GM06990 (cell line): ENCODE data around the gene ETS1.

Source experiments
- DNase-seq: peaks from one replicate; pipeline ENCODE4 v3.0.0-alpha.2; 2011; ENCODE audit not compliant: insufficient read length; ENCODE audit errors: extremely low read depth
- H3K27me3 ChIP-seq: replicated peaks from 2 replicates; pipeline ENCODE4 v1.6.0; 2011; ENCODE audit warnings: low read length; ENCODE audit not compliant: control insufficient read depth, insufficient read depth
- H3K36me3 ChIP-seq: 2 replicates; pipeline ENCODE4 v1.5.1; 2011; ENCODE audit warnings: low read length; ENCODE audit not compliant: control insufficient read depth, insufficient read depth
- H3K4me3 ChIP-seq: replicated peaks from 2 replicates; pipeline ENCODE4 v1.5.1; 2011; ENCODE audit warnings: low read depth, mild to moderate bottlenecking, control low read depth, low read length
- CTCF ChIP-seq: IDR thresholded peaks from 2 replicates; pipeline ENCODE4 v1.5.1; 2011; ENCODE audit warnings: low read length, control low read depth, mild to moderate bottlenecking, inconsistent platforms; ENCODE audit not compliant: insufficient read depth, poor library complexity, severe bottlenecking

Gene ETS1

DNA sequence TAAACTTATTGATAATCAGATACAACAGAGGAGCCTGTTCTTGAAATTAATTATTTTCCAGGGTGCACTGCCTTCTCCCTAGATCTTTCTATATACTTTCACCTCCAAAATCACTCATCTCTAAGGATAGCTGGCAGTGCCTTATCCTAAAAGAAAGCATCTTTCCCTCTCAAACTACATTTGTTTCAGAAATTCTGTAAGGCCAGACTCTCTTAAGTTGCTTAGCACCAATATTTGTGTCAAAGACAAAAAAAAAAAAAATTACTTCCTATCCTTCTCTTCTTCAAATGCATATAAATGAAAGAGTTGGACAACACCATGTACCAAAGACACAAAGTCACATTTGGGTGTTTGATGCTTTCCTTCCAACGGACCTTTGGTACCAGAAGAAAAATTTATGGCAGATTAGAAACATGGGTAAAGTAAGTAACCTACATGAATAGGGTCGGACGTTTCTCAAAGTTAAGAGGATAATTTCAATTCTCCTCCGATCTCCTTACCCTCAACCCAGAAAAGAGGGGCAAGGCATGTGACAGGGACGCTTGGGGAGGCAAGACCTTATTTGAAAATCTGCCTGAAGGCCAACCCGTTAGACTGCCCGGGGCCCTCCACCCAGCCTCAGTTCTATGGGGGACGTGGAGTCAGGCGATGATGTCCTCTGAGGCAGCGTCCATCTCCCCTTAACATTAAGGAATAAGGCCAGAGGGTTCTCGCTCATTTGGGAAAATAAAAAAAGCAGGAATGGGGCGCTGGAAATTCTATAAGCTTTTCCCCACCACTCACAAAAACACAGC, 66.3 kb downstream of the ETS1 start:
- TF ChIP-seq CTCF = no peak
- Histone ChIP-seq H3K36me3 (no peaks in the 10 kb centered on the region), H3K4me3 (peak overlapping the region; percentile 72), H3K27me3 (no peaks in the 10 kb centered on the region)
- DNase-seq = no peak

DNA sequence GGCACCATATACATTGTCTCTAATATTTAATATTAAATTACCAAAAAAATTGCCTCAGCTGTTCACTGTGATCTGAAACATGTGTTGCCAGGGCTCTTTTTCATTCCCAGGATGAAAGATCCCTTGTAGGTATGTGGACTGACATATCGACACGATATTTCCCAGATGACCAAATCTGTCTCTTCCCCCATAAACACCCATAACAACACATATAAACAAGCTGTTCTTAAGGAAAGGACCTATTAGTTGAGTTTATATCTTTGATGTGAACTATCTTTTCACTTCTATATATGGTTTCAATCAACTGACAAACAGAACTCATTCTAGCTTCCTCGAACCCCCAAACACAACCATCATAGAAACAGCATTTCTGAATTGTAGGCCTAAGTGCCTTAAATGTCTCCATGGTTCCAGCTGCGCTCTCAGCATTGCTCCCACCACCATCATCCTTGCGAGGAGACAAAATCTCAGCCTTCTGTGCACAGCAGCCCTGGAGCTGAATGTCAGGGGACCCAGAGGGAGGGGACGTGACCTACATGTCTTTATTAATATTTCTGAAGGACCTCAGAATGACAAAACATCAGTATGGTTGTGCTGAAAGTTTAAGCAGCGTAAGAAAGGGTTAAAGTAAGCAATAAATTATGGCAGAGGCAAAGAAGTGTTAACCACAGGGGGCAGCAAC, 67.0 kb downstream of the ETS1 start:
- DNase-seq = no peak
- Histone ChIP-seq H3K27me3 (no peaks in the 10 kb centered on the region), H3K4me3 (peak overlapping the region; percentile 72), H3K36me3 (no peaks in the 10 kb centered on the region)
- no peak for TF ChIP-seq CTCF

- no peak for TF ChIP-seq CTCF
- no peak for DNase-seq
- no peaks in the 10 kb centered on the region for H3K36me3 ChIP-seq
- no peaks in the 10 kb centered on the region for H3K27me3 ChIP-seq
- H3K4me3 ChIP-seq = peak overlapping the region; percentile 72
Observed at GRCh38 chr11:128519338-128519737, 68.0 kb downstream of the ETS1 start.

DNA sequence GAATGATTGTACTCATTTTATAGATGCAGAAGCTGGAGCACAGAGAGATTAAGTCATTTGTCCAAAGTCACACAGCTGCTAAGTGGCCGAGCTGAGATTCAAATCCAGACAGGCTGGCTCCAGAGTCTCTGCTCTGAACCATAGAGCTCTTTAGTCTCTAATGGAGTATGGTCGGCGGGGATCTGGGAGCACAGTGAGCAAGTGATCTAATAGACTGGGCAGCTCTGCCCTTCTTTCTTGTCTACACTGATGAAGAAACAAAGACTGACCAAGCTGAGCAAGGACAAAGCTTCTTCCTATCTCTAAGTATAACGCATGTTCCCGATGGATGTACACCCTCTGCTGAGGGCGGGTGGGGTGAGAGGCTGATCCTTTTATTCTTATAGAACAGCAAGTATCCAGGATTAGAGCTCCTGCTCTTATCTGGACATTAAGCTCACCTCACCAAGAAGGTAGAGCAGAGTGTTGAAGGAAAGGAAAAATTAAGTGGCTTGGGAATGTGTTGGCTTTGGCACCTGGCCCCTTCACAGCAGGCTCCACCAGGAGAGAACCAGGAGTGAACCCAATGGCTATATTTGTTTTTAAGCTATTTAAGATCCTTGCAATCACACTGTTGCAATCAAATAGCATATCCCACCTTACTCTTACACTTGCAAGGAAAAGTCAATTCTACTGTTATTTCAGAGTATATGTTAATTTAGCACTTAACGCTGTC, 68.7 kb downstream of the ETS1 start:
- Histone ChIP-seq H3K4me3 (peak overlapping the region; percentile 72), H3K36me3 (no peaks in the 10 kb centered on the region), H3K27me3 (no peaks in the 10 kb centered on the region)
- no peak for TF ChIP-seq CTCF
- DNase-seq = no peak

DNA sequence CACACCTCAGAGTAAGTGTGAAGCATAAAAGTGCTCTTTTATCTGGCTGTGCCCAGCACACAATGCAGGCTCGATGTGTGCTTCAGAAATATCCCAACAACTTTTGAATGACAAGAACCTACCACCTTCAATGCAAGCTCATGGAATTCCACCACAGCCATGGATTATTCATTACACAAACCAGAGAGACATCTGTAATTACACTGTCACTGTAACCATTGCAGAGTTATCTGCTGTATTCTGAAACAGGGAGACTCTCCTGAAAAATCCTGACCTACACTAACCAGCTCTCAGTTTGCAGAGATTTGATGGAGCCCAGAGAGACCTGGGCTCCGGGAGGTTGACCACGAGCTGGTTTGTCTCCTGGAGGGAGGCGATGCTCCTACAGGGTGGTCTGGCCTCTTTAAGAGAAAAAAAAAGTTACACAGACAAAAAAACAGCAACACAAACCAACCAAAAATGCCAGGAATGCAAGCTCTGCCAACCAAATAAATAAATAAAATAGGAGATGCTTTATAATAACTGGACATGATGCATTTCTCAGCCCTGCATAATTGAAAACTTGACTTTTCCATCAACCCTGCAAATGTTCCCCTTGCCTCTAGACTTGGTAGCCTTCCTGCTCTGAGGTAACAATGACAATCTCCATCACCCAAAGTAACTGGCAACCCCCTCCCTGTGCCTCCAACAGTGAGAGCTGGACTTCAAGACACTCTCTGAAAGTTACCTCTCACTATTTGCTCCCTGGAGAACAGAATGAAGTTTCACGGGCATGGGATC, 69.7 kb downstream of the ETS1 start:
- no peak for TF ChIP-seq CTCF
- Histone ChIP-seq H3K27me3 (no peaks in the 10 kb centered on the region), H3K36me3 (peaks cover 4% of the 10 kb centered on the region), H3K4me3 (peak overlapping the region; percentile 72)
- no peak for DNase-seq
